CD4-positive, alpha-beta T cell treated with Interferon gamma for 1 hour (primary cell): ENCODE results near the gene AUTS2.

Experiments used
- DNase-seq: peaks from one replicate; pipeline ENCODE4 v3.0.0-alpha.2; 2020

Gene AUTS2

GRCh38 chr7:69800495-69800894 lies 202.2 kb downstream of the AUTS2 start:
- DNase-seq = no peak

GRCh38 chr7:69801729-69802682 lies 203.7 kb downstream of the AUTS2 start:
- DNase-seq = no peak

DNA sequence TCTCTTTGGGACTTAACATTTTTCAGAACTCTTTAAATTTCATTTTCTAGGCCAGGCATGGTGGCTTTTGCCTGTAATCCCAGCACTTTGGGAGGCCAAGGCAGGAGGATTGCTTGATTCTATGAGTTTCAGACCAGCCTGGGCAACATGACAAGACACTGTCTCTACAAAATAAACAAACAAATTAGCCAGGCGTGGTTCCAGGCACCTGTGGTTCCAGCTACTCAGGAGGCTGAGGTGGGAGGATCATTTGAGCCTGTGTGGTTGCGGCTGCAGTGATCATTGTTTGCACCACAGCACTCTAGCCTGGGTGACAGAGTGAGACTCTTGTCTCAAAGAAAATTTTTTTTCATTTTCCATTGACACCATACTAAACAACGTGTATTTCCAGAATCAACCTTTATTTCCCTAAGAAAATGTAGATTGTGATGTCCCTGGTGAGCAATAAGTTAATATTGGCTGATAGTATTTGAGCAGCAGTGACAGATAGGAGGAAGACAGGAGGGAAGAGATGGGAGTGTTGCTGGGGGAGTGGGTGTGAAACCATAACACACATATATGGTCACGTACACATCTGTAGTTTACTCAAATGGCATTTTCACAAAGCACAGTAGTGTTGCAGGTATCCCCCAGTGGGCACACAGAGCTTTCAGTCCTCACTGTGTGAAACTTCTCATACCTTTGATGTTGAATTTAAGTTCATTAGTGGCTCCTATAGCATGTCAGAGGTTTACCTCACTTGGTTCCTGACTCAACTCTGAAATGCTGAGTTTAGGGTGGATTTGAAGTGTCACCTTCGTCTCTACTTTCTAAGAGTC lies 205.6 kb downstream of the AUTS2 start:
- no peak for DNase-seq

GRCh38 chr7:69804962-69805361 lies 206.7 kb downstream of the AUTS2 start:
- DNase-seq = no peak

DNA sequence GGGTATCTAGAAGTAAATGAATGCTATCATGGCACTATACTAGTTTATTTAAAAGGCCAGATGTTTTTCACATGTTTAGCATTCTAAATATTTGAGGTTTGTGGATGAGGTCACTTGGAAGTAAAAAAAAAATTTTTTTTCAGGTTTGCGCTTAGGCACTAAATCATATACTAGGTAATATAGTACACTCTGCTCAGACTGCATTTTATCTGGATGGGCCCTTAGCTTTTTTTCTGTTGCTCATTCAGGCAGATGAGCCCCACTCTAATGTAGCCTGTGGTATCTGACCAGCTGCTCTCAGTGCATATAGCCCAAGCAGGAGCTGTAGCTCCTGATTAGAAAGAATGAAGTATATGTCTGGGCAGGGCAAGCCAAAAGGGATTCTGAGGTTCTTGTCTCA lies 210.1 kb downstream of the AUTS2 start:
- DNase-seq = no peak

DNA sequence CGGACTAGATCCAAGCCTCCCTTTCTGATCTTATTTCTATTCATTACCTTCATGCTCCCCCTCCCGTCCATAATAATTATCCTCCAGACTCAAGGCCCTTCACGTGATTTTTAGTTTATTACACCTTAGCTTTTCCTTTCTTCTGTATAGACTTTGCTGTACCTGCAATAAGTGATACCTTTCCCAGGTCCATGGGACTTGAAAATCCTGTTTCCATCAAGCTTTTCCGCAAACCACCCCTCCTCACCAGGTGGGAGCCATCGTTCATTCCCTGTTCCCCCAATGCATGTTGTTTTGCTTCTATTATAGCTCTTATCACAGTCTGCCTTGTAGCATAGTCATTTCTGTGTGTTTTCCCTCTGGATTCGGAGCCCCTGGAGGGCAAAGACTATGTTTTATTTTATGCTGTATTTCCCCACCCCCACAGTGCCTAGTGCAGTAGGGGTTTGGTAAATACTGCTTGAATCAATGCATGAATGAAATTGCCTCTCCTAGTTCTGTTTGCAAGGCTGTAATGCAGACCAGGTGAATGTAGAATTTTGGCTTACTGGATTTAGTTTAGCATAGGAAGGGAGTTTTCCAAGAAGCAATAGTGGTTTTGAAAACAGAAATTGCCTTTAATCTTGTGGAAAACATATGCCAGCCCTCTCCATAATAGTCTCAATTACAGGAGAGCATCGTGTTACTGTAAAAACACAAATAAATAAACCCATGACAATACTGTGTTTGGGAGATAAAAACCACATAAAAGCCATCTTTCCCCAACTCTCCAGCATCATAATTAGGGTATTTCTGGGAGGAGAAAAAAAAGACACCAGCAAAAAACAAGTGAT lies 213.4 kb downstream of the AUTS2 start:
- DNase-seq = no peak

GRCh38 chr7:69812756-69813155 lies 214.5 kb downstream of the AUTS2 start:
- no peak for DNase-seq

GRCh38 chr7:69813637-69814240 lies 215.5 kb downstream of the AUTS2 start:
- no peak for DNase-seq

GRCh38 chr7:69814421-69814962 lies 216.2 kb downstream of the AUTS2 start:
- DNase-seq = no peak

DNA sequence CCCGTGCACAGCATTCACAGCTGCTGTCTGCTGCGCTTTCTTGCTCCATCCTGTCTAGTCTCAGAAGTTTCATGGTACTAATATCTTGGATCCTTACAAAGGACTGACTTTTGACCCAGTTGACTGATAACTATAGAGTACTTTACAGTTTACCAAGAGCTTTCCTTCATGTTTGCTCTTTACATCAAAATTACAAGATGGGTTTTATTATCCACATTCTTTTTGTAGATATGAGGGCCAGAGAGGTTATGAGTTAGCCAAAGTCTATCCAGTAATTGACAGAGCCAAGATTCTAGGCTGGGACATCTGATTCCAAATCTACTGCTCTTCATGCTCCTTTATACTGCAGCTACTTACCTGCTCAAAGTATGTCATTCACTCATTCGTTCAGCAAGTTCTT lies 218.2 kb downstream of the AUTS2 start:
- no peak for DNase-seq

- no peak for DNase-seq
Measured at GRCh38 chr7:69817121-69817520, 218.8 kb downstream of the AUTS2 start.

DNA sequence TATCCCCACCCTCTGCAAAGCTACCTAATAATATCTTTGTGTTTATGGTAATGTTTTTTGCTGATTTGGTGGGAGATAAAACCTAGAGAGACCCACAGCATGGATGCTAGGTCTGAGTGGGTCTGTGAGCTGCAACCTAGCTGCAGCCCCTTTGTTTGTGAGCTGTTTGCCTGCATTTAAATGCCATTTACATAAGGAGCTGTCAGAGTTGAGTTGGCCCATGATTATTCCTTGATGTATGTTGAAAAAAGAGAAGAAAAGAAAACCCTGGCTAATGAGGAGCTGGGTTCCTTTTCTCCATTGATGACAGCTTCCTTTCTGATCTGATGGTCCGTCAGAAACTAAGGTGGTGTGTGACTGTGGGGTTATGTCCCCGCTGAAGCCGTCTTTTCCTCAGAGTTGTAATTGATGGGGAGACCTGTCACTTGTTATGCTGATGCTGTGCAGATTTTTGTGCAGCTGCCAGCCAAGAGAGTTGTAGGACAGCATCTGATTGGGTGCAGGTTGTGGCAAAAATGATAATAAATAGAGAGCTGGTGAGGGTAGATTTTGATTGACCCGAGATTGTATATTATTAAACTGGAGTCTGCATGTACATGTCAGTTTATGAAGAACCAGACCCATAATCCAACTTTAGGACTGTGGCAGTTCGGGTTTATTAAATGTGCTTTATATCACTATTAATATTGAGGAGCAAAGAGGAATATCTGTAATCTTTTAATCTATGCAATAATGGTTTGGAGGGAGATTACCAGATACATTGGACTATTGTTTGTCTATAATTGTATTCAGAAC lies 219.8 kb downstream of the AUTS2 start:
- no peak for DNase-seq

GRCh38 chr7:69818636-69819332 lies 220.5 kb downstream of the AUTS2 start:
- DNase-seq = no peak

DNA sequence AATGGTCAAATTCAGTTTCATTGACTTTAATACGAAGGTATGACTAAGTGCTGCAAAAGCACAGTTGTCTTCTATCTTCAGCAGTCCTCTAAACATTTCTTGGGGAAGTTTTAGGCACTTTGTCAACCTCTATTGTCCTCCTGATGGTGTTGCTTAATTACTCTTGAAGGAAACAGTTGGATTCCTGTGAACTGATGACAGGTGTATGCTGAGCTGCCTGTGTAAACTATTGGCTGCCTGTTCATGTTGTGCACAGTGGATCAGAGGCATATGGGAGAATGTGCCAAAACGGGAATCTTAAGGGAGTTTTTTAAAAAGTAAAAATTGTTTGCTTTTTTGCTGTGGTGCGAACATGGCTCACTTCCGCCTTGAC lies 221.0 kb downstream of the AUTS2 start:
- DNase-seq = no peak

DNA sequence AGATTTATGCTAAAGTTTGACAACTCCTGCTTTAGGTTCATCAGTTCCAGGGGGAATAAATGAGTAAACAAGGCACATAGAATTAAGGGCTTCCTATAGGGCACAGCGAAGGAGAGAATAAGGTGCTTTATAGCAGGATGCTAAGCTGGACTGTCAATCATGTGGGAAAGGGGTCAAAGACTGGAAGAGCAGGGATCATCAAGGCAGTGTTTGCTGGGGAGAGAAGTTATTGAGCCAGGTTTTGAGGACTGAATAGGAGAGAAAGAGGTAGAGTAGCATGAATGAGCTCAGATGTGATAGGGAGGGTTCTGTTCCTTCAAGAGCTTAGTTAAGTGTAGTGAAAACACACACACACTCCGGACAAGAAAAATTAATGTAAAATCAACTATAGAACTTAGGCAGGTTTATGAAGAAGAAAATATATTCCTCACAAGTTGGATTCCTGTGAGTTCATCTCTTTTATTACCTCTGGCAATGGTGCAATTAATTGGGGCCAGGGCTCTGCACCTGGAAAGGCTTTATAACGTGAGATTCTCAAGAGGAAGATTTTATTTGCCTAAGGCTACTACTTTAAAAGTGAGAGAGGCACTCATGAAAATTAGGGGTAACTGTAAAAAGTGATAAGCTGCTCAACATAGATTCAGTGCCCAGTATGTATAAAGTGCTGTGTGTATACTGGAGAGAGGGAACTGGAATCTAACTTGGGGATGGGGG lies 222.4 kb downstream of the AUTS2 start:
- DNase-seq = no peak

- DNase-seq = no peak
Measured at GRCh38 chr7:69822386-69822785, 224.1 kb downstream of the AUTS2 start.

GRCh38 chr7:69823151-69823744 lies 225.0 kb downstream of the AUTS2 start:
- no peak for DNase-seq

GRCh38 chr7:69825113-69825972 lies 227.1 kb downstream of the AUTS2 start:
- no peak for DNase-seq

DNA sequence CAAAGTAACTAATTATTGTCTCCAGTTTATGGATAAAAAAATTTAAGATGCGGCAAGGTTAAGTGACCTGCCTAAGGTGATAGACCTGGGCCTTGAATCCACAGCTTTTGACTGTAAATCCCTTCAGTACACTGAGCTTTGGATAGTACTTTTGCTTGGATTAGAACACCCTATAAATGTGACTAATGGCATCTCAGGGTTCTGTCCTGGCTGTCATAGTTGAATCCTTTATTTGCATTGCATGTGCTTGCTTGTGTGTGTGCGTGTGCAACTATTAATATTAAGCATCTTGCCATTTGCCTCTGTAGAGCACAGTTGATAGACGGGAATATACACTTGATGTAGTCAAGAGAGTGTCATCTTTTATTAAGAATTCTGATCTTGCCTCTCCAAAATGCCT lies 228.0 kb downstream of the AUTS2 start:
- no peak for DNase-seq
